Measurements from ENCODE around the gene TOPORS. TPM values are rescaled to one million over a fixed set of nuclear protein-coding genes. Genes with fewer than 3 reads are reported as not detected.

The TOPORS gene
- total and polyA plus RNA-seq, 2 experiments from 2014 or later, result 31.8 to 35.9 TPM

DNA sequence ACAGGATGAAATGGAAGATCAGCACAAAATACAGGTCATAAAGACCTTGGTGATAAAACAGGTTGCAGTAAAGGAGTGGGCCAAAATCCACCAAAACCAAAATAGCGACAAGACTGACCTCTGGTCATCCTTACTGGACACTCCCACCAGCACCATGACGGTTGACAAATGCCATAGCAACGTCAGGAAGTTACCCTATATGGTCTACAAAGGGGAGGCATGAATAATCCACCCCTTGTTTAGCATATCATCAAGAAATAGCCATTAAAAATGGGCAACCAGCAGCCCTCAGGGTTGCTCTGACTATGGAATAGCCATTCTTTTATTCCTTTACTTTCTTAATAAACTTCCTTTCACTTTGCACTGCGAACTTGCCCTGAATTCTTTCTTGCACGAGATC lies 26.6 kb upstream of the TOPORS start (continued):
- TF ChIP-seq, protein P1, sequence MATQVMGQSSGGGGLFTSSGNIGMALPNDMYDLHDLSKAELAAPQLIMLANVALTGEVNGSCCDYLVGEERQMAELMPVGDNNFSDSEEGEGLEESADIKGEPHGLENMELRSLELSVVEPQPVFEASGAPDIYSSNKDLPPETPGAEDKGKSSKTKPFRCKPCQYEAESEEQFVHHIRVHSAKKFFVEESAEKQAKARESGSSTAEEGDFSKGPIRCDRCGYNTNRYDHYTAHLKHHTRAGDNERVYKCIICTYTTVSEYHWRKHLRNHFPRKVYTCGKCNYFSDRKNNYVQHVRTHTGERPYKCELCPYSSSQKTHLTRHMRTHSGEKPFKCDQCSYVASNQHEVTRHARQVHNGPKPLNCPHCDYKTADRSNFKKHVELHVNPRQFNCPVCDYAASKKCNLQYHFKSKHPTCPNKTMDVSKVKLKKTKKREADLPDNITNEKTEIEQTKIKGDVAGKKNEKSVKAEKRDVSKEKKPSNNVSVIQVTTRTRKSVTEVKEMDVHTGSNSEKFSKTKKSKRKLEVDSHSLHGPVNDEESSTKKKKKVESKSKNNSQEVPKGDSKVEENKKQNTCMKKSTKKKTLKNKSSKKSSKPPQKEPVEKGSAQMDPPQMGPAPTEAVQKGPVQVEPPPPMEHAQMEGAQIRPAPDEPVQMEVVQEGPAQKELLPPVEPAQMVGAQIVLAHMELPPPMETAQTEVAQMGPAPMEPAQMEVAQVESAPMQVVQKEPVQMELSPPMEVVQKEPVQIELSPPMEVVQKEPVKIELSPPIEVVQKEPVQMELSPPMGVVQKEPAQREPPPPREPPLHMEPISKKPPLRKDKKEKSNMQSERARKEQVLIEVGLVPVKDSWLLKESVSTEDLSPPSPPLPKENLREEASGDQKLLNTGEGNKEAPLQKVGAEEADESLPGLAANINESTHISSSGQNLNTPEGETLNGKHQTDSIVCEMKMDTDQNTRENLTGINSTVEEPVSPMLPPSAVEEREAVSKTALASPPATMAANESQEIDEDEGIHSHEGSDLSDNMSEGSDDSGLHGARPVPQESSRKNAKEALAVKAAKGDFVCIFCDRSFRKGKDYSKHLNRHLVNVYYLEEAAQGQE (IDR thresholded peaks at IDR 0.05; ENCODE audit: unreplicated experiment), result no peak
- no peak for TF ChIP-seq ZNF331 (CRISPR knock-in tag; IDR thresholded peaks at IDR 0.05; ENCODE audit: low read depth)
- TF ChIP-seq CREB1 (CRISPR knock-in tag; IDR thresholded peaks at IDR 0.05; ENCODE audit: low read depth), result no peak
- no peak for TF ChIP-seq EZH2 (IDR thresholded peaks at IDR 0.05; ENCODE audit: low read depth, unreplicated experiment)

DNA sequence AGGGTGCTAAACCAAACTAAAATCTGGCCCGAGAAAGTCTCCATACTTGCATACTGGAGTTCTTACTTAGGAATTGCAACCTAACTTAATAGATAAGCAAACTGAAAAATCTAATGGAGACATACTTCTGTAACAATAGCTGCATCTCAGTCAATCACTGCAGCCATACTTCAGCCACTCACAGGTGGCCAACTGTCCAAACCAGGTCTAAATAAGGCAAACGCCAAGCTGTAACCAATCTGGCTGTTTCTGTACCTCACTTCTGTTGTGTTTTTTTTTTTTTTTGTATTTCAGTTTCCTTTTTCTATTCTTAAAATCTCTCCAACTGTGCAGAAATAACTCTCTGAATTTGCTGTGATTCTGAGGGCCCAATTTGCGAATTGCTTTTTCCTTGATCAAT lies 24.9 kb upstream of the TOPORS start:
- no peak for ATAC-seq
- no peaks in the 10 kb centered on the region for H3K27me3 ChIP-seq (ENCODE audit: insufficient read depth)
- TF ChIP-seq ZNF114 (CRISPR knock-in tag; IDR thresholded peaks at IDR 0.05) (no peak), EZH2 (IDR thresholded peaks at IDR 0.05; ENCODE audit: low read depth, unreplicated experiment) (no peak), JUNB (IDR thresholded peaks at IDR 0.05; ENCODE audit: unreplicated experiment) (no peak), STAT1 (IDR thresholded peaks at IDR 0.05; ENCODE audit: unreplicated experiment) (no peak), POLR2AphosphoS5 (IDR thresholded peaks at IDR 0.05; ENCODE audit: low read depth) (no peak)
- TF ChIP-seq, protein P1 (IDR thresholded peaks at IDR 0.05; ENCODE audit: unreplicated experiment), result no peak
- TF ChIP-seq, protein P2, sequence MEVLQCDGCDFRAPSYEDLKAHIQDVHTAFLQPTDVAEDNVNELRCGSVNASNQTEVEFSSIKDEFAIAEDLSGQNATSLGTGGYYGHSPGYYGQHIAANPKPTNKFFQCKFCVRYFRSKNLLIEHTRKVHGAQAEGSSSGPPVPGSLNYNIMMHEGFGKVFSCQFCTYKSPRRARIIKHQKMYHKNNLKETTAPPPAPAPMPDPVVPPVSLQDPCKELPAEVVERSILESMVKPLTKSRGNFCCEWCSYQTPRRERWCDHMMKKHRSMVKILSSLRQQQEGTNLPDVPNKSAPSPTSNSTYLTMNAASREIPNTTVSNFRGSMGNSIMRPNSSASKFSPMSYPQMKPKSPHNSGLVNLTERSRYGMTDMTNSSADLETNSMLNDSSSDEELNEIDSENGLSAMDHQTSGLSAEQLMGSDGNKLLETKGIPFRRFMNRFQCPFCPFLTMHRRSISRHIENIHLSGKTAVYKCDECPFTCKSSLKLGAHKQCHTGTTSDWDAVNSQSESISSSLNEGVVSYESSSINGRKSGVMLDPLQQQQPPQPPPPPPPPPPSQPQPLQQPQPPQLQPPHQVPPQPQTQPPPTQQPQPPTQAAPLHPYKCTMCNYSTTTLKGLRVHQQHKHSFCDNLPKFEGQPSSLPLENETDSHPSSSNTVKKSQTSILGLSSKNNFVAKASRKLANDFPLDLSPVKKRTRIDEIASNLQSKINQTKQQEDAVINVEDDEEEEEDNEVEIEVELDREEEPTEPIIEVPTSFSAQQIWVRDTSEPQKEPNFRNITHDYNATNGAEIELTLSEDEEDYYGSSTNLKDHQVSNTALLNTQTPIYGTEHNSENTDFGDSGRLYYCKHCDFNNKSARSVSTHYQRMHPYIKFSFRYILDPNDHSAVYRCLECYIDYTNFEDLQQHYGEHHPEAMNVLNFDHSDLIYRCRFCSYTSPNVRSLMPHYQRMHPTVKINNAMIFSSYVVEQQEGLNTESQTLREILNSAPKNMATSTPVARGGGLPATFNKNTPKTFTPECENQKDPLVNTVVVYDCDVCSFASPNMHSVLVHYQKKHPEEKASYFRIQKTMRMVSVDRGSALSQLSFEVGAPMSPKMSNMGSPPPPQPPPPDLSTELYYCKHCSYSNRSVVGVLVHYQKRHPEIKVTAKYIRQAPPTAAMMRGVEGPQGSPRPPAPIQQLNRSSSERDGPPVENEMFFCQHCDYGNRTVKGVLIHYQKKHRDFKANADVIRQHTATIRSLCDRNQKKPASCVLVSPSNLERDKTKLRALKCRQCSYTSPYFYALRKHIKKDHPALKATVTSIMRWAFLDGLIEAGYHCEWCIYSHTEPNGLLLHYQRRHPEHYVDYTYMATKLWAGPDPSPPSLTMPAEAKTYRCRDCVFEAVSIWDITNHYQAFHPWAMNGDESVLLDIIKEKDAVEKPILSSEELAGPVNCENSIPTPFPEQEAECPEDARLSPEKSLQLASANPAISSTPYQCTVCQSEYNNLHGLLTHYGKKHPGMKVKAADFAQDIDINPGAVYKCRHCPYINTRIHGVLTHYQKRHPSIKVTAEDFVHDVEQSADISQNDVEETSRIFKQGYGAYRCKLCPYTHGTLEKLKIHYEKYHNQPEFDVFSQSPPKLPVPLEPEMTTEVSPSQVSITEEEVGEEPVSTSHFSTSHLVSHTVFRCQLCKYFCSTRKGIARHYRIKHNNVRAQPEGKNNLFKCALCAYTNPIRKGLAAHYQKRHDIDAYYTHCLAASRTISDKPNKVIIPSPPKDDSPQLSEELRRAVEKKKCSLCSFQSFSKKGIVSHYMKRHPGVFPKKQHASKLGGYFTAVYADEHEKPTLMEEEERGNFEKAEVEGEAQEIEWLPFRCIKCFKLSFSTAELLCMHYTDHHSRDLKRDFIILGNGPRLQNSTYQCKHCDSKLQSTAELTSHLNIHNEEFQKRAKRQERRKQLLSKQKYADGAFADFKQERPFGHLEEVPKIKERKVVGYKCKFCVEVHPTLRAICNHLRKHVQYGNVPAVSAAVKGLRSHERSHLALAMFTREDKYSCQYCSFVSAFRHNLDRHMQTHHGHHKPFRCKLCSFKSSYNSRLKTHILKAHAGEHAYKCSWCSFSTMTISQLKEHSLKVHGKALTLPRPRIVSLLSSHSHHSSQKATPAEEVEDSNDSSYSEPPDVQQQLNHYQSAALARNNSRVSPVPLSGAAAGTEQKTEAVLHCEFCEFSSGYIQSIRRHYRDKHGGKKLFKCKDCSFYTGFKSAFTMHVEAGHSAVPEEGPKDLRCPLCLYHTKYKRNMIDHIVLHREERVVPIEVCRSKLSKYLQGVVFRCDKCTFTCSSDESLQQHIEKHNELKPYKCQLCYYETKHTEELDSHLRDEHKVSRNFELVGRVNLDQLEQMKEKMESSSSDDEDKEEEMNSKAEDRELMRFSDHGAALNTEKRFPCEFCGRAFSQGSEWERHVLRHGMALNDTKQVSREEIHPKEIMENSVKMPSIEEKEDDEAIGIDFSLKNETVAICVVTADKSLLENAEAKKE (CRISPR knock-in tag; IDR thresholded peaks at IDR 0.05), result no peak
- TF ChIP-seq, protein P3, sequence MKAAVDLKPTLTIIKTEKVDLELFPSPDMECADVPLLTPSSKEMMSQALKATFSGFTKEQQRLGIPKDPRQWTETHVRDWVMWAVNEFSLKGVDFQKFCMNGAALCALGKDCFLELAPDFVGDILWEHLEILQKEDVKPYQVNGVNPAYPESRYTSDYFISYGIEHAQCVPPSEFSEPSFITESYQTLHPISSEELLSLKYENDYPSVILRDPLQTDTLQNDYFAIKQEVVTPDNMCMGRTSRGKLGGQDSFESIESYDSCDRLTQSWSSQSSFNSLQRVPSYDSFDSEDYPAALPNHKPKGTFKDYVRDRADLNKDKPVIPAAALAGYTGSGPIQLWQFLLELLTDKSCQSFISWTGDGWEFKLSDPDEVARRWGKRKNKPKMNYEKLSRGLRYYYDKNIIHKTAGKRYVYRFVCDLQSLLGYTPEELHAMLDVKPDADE (IDR thresholded peaks at IDR 0.05), result no peak

More for the DNA sequence above, 24.9 kb upstream of the TOPORS start:
- 0 out of 2 replicates have a peak, but pooled peaks cover 7% of the 10 kb centered on the region for H3K4me1 ChIP-seq (ENCODE audit: insufficient read depth)
- no peaks in the 10 kb centered on the region for H3K9me2 ChIP-seq (ENCODE audit: insufficient read depth)
- no peak overlapping the region for H3K4me3 Mint-ChIP-seq
- peaks cover 4% of the 10 kb centered on the region; the same call in 1 of the 2 replicates for H3K79me2 ChIP-seq (replicated peaks; ENCODE audit: insufficient read depth)
- no peak for DNase-seq (ENCODE audit: low spot score)
- H3K4me1 Mint-ChIP-seq, result peaks cover 16% of the 10 kb centered on the region
- H4K20me1 ChIP-seq (replicated peaks; ENCODE audit: insufficient read depth), result no peaks in the 10 kb centered on the region
- H3K9me3 Mint-ChIP-seq, result no peaks in the 10 kb centered on the region
- H3K4me3 ChIP-seq, result no peak overlapping the region
- peaks cover 8% of the 10 kb centered on the region for H3K27me3 Mint-ChIP-seq (ENCODE audit: insufficient read depth, low read depth, poor library complexity)
- H3K36me3 ChIP-seq (ENCODE audit: insufficient read depth), result no peaks in the 10 kb centered on the region
- H3K27ac ChIP-seq (ENCODE audit: low read depth), result no peak overlapping the region
- H3F3A ChIP-seq (replicated peaks; ENCODE audit: low read depth), result no peaks in the 10 kb centered on the region
- H3K36me3 Mint-ChIP-seq (ENCODE audit: low read depth), result no peaks in the 10 kb centered on the region
- no peak overlapping the region for H2AFZ ChIP-seq
- H3K27ac Mint-ChIP-seq, result no peak overlapping the region
- H3K4me2 ChIP-seq, result no peak overlapping the region

All from GM23338 (cell line).